Skin epidermis (tissue), 12 donors: Measurements from ENCODE around the gene DENND1A.

ENCODE experiments used
- H3K27ac ChIP-seq, 21 experiments: fragments of 200-600 bp; sonication (generic) in 11 of 21; one replicate each; pipeline ENCODE4 v1.5.0; 2020; ENCODE audit warnings: mild to moderate bottlenecking in 3 of 21, inconsistent platforms in 2 of 21, moderate library complexity in 2 of 21
- H3K4me3 ChIP-seq, 7 experiments: fragments of 200-600 bp; sonication (generic) in 2 of 7; one replicate each; pipeline ENCODE4 v1.5.0; 2020; ENCODE audit warnings: inconsistent platforms in 2 of 7, mild to moderate bottlenecking in 2 of 7, moderate library complexity in 1 of 7

DENND1A gene

DNA sequence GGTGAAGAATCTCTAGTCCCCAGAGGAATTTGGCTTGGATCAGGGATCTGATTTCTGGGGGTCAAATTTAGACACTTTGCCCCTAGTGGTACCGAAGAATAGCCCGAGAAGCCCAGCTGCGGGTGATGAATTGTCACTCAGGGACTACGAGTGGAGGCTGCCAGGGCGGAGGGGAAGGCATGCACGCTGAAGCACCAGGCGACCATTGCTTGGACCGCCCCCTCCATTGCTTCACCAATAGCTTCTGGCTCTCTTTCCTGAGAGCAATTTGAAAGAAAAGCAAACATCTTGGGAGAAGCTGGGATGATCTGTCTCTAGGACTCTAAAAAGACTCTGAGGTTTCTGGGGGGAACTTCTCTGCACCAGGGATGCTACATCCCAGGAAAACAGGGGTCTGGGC, 436.3 kb downstream of the DENND1A start:
- H3K27ac ChIP-seq = no peak overlapping the region

DNA sequence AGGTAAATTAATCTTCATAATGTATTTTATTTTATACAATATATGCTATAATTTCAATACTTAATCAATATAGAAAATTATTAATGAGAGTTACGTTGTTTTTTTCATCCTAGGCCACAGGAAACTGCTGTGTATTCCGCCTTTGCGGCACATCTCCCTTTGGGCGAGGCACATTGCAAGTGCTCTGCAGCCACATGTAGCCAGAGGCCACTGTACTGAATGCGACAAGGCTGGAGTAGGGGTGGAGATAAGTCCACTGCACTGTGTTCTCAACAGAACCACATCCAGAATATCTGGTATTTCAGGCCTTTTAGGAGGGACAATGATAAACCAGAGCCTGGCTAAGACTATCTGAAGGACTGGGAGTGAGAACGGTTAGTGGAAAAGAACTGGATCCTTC, 439.2 kb downstream of the DENND1A start:
- no peak overlapping the region for H3K4me3 ChIP-seq
- no peak overlapping the region for H3K27ac ChIP-seq

More for the DNA sequence above, 436.3 kb downstream of the DENND1A start:
- H3K4me3 ChIP-seq = no peak overlapping the region

DNA sequence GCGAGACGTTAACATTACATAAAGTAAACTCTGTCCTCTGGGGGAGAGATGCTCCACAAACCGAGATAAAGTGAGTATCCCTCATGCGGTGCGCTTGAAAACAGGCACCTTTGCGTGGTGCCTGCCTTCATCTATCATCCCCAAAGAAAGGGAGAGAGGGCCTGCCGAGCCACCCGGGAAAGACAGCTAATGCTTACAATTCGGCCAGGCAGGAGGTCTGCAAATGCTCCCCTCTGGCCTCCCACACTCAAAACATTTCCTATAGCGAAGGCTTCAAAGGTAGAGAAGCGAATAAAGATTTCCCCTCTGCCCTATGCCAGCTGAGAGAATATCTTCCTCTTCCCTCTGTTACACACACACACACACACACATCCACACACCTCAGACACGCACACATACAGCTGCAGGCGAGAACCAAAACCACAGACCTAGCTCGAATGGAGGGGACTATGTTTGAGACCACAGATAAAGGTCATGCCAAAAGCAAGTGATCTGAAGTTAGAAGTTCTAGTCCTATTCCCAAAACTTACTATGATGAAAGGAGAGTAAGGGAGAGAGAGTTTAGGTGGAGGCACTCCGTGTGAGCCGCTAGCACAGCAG, 441.1 kb downstream of the DENND1A start:
- H3K27ac ChIP-seq = no peak overlapping the region
- H3K4me3 ChIP-seq = no peak overlapping the region

DNA sequence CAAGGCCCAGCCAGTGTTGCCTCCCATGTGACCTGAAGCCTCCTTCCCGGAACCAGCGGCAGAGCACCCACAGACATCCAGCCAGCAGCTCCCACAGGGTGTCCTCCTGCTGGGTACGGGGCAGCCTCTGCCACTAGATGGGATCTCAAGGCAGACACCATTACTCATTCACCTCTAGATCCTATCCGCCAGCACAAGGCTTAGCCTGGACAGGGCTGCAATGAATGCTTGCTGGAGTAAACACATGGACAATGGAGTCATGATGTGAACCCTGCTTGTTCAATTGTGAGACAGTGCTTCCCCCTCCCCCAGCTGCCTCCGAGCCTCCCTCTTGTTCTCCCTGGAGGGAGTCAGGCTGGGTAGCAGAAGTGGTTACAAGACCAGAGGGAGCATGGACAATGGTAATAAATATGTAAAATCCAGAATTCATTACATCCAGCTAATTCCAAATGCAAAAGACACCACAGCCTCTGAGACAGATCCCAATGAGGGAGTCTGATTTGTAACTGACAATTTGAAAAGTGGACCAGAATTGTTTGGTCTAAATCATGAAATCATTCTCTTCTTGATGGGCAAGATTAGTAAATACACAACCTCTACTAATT, 441.9 kb downstream of the DENND1A start:
- no peak overlapping the region for H3K4me3 ChIP-seq
- H3K27ac ChIP-seq = no peak overlapping the region

DNA sequence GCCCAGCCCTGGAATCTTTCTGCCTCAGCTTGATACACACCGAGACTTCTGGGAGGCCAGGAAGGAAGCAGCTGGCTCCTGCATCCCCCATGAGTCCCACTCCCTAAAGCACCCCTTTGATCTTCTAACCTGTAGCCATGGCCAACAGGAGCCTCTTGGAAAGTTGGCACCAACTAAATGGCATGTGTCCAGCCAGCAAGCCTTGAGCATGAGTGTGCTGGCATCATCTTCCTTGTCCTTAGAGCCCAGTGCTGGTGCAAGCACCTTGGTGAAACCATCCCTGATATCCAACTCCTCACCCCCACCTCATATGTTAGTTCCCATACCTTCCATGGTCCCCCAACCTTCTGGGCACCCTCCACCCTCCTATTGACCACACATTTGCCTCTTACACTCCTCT, 443.5 kb downstream of the DENND1A start:
- Histone ChIP-seq H3K27ac (no peak overlapping the region), H3K4me3 (no peak overlapping the region)

DNA sequence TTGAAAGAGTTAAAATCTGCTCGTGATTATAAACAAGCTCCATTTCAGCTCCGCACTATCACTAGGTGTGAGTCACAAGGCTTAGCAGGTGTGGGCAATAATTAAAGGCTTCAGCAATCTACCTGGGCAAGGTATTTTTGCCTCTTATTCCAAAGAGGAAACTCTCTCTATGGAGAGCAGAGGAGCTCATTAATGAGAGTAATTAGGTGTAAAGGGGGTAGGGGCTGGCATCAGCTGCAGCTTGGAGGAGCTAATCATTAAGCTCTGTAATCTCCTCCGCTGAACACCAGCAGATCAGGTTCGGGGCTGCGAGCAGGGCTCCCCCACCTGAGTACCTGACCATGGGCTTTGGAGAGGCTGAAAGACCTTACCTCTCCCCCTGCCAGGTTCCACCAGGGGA, 444.7 kb downstream of the DENND1A start:
- Histone ChIP-seq H3K4me3 (no peak overlapping the region), H3K27ac (no peak overlapping the region)

DNA sequence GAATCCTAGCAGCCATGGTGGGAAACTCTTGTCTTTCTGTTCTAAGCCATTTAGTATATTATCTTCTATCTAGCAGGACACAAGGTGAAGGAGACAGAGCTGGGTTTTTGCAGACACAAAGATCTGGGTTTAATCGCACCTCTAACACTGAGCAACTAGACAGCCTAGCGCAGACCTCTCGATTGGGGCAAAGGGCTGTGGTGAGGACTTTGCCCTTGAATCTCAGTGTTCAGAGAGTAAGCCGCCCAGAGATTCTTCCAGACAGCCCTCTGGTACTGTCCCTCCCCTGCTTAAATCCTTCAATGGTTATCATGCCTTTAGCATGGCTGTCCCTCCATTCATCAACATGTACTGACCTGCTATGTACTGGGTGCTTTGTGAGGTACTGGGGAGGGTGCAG, 445.8 kb downstream of the DENND1A start:
- no peak overlapping the region for H3K4me3 ChIP-seq
- no peak overlapping the region for H3K27ac ChIP-seq

DNA sequence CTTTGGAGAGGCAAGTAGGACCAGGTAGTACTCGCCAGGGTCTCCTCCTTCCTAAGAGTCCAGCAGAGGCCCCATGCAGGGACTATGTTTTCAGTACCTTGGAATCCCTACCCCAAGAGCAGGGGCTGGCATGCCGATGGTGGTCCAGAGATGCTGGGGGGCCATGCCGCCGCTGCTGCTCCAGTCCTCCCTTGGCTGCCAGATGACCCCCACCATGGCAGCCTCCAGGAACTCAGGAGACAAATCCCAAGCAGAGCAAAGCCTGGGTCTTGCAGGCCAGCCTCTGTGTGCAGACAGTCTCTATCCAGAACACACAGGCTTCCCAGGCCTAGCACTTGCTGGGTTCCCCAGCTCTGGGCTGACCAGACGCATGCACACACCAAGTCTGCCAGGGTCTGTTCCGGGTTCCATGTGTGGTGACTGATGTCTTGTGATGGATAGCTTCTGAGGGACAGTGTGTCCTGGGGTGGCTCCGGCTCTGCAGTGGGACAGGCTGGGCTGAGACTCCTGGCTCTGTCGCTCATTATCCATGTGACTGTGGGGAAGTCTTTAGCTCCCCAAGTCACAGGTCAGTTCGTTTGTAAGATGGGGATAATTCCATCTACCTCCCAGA, 446.6 kb downstream of the DENND1A start:
- no peak overlapping the region for H3K27ac ChIP-seq

DNA sequence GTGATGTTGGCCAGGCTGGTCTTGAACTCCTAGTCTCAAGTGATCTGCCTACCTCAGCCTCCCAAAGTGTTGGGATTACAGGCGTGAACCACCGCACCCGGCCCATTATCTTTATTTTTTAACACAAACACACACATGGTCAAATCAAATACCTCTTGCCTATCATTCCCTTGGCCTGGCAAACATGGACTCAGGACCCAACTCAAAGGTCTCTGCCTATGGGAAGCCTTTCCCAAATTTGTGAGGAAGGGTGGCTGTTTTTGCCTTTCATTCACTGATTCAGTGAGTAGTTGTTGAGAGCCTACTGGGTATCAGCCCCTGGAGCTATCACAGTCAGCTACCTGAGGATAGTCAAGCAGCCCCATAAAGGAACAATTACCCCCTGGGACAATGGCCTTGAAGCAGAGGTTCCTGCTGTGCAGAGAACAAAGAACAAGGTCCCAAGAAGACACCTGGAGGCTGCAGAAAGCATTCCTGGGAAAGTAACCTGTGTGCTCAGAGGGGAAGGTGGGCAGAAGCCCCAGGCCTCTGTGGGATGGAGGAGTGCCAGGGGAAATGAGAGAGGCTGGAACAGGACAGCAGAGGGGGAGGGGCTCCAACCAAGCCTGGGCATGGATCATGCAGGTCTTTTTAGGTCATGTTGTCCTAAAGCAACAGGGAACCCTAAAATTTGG, 447.5 kb downstream of the DENND1A start:
- Histone ChIP-seq H3K4me3 (no peak overlapping the region), H3K27ac (no peak overlapping the region)

More for the DNA sequence above, 446.6 kb downstream of the DENND1A start:
- H3K4me3 ChIP-seq = no peak overlapping the region

DNA sequence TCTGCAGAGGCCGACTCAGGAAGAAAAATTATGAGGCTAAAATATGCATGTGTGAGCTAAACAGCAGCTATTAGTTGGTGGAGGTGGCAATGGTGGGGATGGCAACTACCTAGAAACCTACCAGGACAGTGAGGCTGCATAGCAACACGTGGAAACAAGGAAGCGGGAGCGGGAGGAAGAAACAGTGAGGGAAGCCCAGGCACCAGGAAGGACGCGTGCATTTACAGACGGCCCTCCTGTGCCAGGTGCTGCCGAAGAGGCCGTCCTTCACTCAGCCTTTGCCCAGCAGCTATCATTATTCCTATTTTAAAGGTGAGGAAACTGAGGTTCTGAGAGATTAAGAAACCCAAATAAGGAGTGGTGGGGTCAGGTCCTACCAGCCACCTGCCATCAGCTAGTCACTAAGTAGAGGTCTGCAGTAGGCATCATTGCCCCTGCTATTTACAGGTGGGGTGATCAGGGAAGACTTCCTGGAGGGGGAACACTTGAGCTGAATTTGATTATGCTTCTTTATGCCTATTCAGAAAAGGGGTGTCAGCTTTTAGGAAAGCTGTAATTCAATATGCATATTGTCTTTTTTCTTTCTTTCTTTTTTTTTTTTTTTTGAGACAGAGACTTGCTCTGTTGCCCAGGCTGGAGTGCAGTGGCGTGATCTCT, 448.6 kb downstream of the DENND1A start:
- Histone ChIP-seq H3K27ac (no peak overlapping the region), H3K4me3 (no peak overlapping the region)

DNA sequence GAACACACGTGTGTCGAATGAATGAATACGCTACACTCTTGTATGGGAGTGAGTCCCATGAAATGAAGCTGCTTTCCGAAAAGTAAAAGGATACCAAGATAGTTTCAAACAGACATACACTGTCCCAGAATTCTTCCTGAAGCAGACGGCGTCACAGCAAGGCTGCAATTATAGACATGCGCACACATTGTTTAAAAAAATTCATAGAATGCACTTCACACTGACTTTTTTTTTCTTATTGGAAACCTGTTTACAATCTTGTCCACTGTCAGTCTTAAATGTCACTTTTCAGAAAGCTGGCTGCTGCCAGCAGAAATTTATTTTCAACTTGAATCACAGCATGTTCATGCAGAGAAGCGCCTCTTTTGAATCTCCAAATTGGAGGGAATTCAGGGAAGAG, 449.1 kb downstream of the DENND1A start:
- H3K4me3 ChIP-seq = no peak overlapping the region
- H3K27ac ChIP-seq = no peak overlapping the region

DNA sequence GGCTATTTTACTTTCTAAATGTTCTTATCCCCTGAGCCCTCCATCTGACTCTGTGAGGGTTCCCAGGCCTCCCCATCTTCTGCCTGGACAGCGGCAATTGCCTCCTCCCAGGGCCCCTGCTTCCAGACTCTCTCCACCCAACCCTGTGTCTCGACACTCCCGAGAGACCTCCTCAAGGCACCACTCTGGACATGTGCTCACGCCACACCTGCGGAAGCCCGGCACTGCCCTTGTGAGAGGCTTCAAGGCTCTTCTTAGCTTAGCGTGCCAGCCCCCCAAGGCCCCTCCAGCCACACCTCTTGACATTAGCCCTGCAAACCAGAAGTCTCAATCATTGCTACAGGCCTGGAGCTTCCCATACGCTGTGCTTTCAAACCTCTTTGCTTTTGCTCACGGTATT, 449.8 kb downstream of the DENND1A start:
- Histone ChIP-seq H3K4me3 (no peak overlapping the region), H3K27ac (no peak overlapping the region)

DNA sequence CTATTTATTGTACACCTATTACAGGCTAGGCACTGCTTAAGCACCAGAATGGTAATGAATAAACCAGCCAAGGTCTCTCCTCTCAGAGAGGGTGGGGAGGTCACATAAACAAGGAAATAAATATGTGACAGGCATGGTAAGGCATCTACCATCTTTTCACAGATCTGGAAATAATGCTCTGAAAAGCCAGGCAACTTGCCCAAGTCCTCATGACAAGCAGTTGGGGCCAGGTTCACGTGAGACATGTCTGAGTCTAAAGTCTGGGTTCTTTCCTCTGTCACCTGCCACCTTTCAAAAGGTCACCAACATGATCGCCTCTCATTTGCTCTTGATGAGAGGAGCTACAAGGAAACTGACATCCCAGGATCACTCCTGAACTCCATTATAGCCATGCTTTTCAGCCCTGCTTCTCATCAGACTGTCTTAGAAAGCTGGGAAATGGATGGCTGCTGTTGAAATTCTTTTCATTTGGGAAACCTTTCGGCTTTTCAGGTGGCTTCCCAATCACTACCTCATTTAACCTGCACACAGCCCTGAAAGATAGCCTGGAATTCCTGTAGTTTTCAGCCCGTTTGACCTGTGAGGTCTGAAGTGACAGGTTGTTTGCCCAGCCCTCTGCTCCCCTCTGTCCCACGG, 450.8 kb downstream of the DENND1A start:
- no peak overlapping the region for H3K27ac ChIP-seq
- no peak overlapping the region for H3K4me3 ChIP-seq

DNA sequence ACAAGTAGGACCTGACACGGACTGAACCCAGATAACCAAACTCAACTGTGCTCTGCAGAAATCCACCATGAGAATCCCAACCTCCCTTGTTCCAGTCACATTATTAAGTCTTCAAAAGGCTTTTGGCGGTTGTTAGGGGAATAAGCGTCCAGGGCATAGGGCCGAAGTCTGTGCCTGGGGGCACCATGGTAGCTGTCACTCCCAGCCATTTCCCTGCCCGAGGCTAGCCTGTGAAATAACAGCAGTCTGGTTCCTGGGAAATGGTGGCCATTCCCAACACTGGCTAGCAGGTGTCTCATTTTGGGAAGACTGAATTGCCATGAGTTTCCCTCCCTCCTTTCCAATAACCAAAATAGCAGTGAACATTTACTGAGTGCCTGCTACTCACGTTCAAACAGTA, 451.8 kb downstream of the DENND1A start:
- no peak overlapping the region for H3K27ac ChIP-seq

DNA sequence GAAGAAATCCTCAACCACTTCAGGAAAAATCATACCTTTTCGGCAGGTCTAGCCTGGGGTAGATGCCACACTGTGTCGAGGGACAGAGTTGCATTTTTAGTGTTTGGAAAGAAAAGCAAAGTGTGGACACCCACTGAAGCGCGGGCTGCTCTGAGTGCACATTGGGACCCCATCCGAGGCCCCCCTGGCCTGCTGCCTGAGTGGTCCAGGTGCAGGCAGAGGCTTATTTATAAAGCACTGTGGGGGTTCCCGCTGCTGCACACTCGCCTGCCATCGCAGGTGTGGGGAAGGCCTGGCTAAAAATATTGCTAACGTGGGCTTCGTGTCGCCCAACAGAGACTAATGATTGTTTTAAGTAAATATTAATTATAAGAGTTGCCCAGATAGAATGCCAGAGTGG, 454.5 kb downstream of the DENND1A start:
- Histone ChIP-seq H3K27ac (no peak overlapping the region), H3K4me3 (no peak overlapping the region)

More for the DNA sequence above, 451.8 kb downstream of the DENND1A start:
- H3K4me3 ChIP-seq = no peak overlapping the region

DNA sequence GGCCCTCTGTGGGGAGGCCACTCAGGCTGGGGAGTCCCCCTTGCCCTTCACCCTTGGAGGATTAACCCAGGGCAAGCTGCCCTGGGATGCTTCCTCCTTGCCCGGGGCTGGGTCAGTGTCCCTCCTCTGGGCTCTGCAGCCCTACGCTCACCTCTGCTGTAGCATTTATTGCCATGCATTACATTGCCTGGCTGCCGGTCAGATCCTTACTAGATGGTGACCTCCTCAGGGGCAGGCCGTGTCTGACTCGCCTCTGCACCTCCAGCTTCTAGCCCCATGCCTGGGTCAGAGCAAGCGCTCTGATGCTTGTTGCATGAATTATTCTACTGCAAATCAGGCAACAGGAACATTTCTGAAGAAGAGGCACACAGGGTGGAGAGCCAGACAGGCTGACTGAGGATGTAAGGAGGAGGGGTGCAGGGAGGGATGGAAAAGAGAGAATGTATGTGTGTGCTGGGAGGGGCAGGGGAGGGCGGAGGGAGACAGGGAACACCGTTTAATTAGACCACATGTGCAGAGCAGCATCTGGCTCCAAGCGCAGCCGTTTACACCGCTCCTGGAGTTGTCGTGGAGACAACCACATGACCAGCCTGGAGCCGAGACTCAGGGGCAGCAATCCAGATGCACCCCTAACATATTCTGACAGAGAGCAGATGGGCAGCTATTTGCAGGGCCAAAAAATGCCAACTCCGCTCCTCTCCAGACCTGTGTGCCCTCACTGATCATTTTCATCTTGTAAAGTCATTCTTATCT, 456.9 kb downstream of the DENND1A start:
- Histone ChIP-seq H3K4me3 (no peak overlapping the region), H3K27ac (no peak overlapping the region)

DNA sequence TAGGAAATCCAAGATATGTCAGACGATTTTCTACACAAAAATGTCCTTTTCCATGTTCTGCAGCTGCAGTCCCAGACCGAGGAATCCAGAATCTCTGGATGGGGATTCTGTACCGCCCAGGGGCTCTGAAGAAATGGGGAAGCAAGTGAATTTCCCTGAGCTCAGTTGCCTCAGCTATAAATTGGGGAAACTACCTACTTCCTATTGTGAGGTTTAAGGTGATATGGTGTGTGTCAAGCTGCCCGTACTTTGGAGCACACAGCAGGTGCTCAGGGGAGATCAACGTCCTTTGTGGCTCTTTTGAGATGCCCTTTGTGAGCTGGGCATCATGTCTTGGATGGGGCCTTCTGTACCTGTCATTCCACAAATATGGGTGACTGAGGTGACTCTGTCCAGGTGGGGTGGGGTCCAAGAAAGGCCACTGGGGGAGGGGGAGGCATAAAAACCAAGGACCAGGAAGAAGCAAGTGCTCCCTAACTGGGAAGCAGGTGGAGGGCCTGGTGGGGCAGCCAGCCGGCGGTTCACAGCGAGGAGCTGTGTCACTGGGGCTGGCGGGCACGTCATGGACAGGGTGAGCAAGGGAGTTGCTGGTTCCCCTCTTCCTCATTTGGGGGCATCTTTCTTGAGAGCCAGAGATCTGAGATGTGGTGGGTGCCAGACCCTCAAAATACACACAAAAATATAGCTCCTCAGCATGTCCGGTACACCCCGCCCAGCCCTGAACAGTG, 457.9 kb downstream of the DENND1A start:
- no peak overlapping the region for H3K4me3 ChIP-seq
- no peak overlapping the region for H3K27ac ChIP-seq

DNA sequence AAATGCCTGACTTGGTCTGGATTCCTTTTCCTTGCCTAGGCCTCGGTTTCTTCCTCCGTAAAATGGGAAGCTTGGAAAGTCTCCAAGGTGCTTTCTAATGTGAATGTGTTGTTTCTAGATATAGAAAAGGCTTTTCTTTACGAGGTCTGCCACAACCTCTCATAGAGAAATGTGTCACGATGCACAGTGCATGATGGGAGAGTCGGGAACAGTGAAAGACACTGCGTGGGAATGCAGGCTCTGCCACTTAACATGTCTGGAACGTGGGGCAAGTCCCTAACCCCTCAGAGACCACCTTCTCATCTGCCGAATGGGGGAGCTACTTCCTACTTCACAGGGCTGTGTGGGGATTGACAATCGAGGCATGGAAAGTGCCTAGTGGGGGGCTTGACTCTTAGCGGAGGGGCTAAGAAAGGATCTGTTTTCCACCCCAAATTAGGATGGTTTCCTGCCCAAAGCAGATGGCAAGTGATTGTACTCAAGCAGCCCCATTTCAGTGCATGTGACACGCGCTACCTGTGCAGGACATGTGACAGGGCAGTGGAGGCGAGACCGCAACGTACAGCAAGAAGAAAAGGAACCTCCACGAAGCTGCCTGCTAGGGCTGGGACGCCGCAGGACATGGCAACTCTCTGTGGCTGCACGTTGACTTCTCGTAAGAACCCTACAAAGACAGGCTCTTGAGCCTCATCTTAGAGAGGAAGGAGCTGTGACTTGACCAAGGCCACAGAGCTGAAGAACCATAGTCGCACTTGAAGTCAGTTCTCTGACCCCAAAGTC, 458.7 kb downstream of the DENND1A start:
- Histone ChIP-seq H3K4me3 (no peak overlapping the region), H3K27ac (no peak overlapping the region)
